B cell (primary cell): ENCODE data around the gene CA5A.

Experiments used
- EZH2 ChIP-seq: IDR thresholded peaks from 2 replicates; pipeline ENCODE4 v1.6.1; 2012; ENCODE audit warnings: borderline replicate concordance, low read depth, mild to moderate bottlenecking, moderate library complexity, low read length; ENCODE audit not compliant: insufficient read depth, poor library complexity, severe bottlenecking
- TF ChIP-seq, protein P1 (sequence below): fragments of 200-600 bp; IDR thresholded peaks from one replicate; pipeline ENCODE4 v1.8.0; 2022; ENCODE audit warnings: antibody characterized with exemption, mild to moderate bottlenecking

GRCh38 chr16:87847785-87848675 lies 88.3 kb downstream of the CA5A start:
- TF ChIP-seq, protein P1, sequence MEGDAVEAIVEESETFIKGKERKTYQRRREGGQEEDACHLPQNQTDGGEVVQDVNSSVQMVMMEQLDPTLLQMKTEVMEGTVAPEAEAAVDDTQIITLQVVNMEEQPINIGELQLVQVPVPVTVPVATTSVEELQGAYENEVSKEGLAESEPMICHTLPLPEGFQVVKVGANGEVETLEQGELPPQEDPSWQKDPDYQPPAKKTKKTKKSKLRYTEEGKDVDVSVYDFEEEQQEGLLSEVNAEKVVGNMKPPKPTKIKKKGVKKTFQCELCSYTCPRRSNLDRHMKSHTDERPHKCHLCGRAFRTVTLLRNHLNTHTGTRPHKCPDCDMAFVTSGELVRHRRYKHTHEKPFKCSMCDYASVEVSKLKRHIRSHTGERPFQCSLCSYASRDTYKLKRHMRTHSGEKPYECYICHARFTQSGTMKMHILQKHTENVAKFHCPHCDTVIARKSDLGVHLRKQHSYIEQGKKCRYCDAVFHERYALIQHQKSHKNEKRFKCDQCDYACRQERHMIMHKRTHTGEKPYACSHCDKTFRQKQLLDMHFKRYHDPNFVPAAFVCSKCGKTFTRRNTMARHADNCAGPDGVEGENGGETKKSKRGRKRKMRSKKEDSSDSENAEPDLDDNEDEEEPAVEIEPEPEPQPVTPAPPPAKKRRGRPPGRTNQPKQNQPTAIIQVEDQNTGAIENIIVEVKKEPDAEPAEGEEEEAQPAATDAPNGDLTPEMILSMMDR: no peak
- no peak for TF ChIP-seq EZH2
